SK-N-SH (cell line): ENCODE measurements around the gene TAF11. TPM values are rescaled to one million over a fixed set of nuclear protein-coding genes. Genes with fewer than 3 reads are reported as not detected.
A peak's percentile ranks its signal among the peaks of the same experiment; 100 is the strongest.

Experiments used
- CTCF ChIA-PET: fragments of 300-600, 350-600 bp; formaldehyde crosslinking; extraction: SDS; loops from one replicate; lab custom pipeline; 2021; lab: Yijun Ruan, JAX
- POLR2A ChIA-PET: fragments of 350-600 bp; sonication (Branson Sonifier 250); formaldehyde crosslinking; extraction: SDS; loops from one replicate; lab custom pipeline; 2020; ENCODE audit warnings: antibody characterized with exemption, inconsistent platforms; lab: Yijun Ruan, JAX
- DNase-seq: peaks from one replicate; pipeline ENCODE4 v3.0.0; 2012
- H2AFZ ChIP-seq: fragments of 200-600 bp; sonication (generic); 2 replicates; pipeline ENCODE4 v1.8.1; 2016; ENCODE audit warnings: antibody characterized with exemption, mild to moderate bottlenecking, low read depth
- H3F3A ChIP-seq: fragments of 200-600 bp; sonication (generic); replicated peaks from 2 replicates; pipeline ENCODE3; 2016; ENCODE audit warnings: antibody characterized with exemption, mild to moderate bottlenecking; ENCODE audit not compliant: insufficient read depth
- H3K27ac ChIP-seq, 2 experiments: fragments of 200-500 bp in 1 of 2; fragments of 200-600 bp in 1 of 2; sonication (Bioruptor generic) in 1 of 2; sonication (generic), shearing (Covaris generic) in 1 of 2; 2 replicates each; pipeline versions ENCODE4 v1.5.1 to v1.6.1; 2014 to 2016; ENCODE audit warnings: low read depth in 2 of 2, inconsistent platforms in 1 of 2, low read length in 1 of 2, mild to moderate bottlenecking in 1 of 2, mixed read lengths in 1 of 2
- H3K27me3 ChIP-seq: fragments of 200-600 bp; sonication (generic), shearing (Covaris generic); 2 replicates; pipeline ENCODE4 v1.6.1; 2016; ENCODE audit warnings: mixed run types; ENCODE audit not compliant: insufficient read depth
- H3K36me3 ChIP-seq, 2 experiments: fragments of 200-500 bp in 1 of 2; fragments of 200-600 bp in 1 of 2; sonication (Bioruptor generic) in 1 of 2; sonication (generic) in 1 of 2; replicated peaks in 1 of 2; 2 replicates each; pipeline versions ENCODE3 to v1.5.1; 2014 to 2016; ENCODE audit warnings: low read length in 1 of 2, mild to moderate bottlenecking in 1 of 2; ENCODE audit not compliant: insufficient read depth in 2 of 2, control insufficient read depth in 1 of 2
- H3K4me1 ChIP-seq, 2 experiments: fragments of 200-500 bp in 1 of 2; fragments of 200-600 bp in 1 of 2; sonication (Bioruptor generic) in 1 of 2; sonication (generic), shearing (Covaris generic) in 1 of 2; 2 replicates each; pipeline versions ENCODE4 v1.5.1 to v1.6.1; 2014 to 2016; ENCODE audit warnings: low read depth in 1 of 2, low read length in 1 of 2, mixed run types in 1 of 2; ENCODE audit not compliant: insufficient read depth in 2 of 2, control insufficient read depth in 1 of 2
- H3K4me2 ChIP-seq: fragments of 200-600 bp; sonication (generic), shearing (Covaris generic); 2 replicates; pipeline ENCODE4 v1.6.1; 2017; ENCODE audit warnings: mixed run types
- H3K4me3 ChIP-seq, 2 experiments: fragments of 200-500 bp in 1 of 2; fragments of 200-600 bp in 1 of 2; sonication (Bioruptor generic) in 1 of 2; sonication (generic), shearing (Covaris generic) in 1 of 2; 2 replicates each; pipeline versions ENCODE4 v1.5.1 to v1.8.1; 2014 to 2016; ENCODE audit warnings: low read depth in 2 of 2, inconsistent platforms in 1 of 2, low read length in 1 of 2, mild to moderate bottlenecking in 1 of 2, mixed read lengths in 1 of 2, moderate library complexity in 1 of 2
- H3K79me2 ChIP-seq: fragments of 200-600 bp; sonication (generic); 2 replicates; pipeline ENCODE4 v1.8.1; 2017; ENCODE audit warnings: mild to moderate bottlenecking; ENCODE audit not compliant: insufficient read depth
- H3K9ac ChIP-seq: fragments of 200-600 bp; sonication (generic); 2 replicates; pipeline ENCODE4 v1.6.1; 2017; ENCODE audit warnings: mixed run types
- H3K9me2 ChIP-seq: fragments of 200-600 bp; sonication (generic); 2 replicates; pipeline ENCODE4 v1.6.1; 2017; ENCODE audit warnings: mixed run types
- H3K9me3 ChIP-seq: fragments of 200-600 bp; sonication (generic); 2 replicates; pipeline ENCODE4 v1.6.1; 2017; ENCODE audit warnings: mixed run types, mild to moderate bottlenecking, moderate library complexity
- H4K20me1 ChIP-seq: fragments of 200-600 bp; sonication (generic); 2 replicates; pipeline ENCODE4 v1.6.1; 2017; ENCODE audit warnings: mild to moderate bottlenecking, mixed run types; ENCODE audit not compliant: insufficient read depth
- CHD2 ChIP-seq: fragments of 150-350 bp; IDR thresholded peaks from 2 replicates; pipeline ENCODE4 v1.6.1; 2018; ENCODE audit warnings: low read length; ENCODE audit not compliant: partially characterized antibody
- CTCF ChIP-seq: fragments of 200-600 bp; sonication (generic); IDR thresholded peaks from 2 replicates; pipeline ENCODE4 v1.6.1; 2017; ENCODE audit warnings: antibody characterized with exemption, mild to moderate bottlenecking, moderate library complexity
- FOSL2 ChIP-seq: IDR thresholded peaks from 2 replicates; pipeline ENCODE4 v1.4.0; 2012; ENCODE audit warnings: low read depth, mild to moderate bottlenecking, moderate library complexity, borderline replicate concordance
- FOXJ3 ChIP-seq: sonication (generic); formaldehyde crosslinking; IDR thresholded peaks from 2 replicates; pipeline ENCODE4 v1.5.1; 2020; ENCODE audit warnings: mild to moderate bottlenecking, missing genetic modification reagents
- GABPA ChIP-seq: IDR thresholded peaks from 2 replicates; pipeline ENCODE4 v1.4.0; 2012; ENCODE audit warnings: low read depth, mild to moderate bottlenecking
- PBX3 ChIP-seq: IDR thresholded peaks from 2 replicates; pipeline ENCODE4; 2012
- POLR2AphosphoS5 ChIP-seq: IDR thresholded peaks from 2 replicates; pipeline ENCODE4 v1.6.1; 2012; ENCODE audit warnings: low read depth, low read length
- RCOR1 ChIP-seq: fragments of 150-350 bp; IDR thresholded peaks from 2 replicates; pipeline ENCODE4 v1.6.1; 2017; ENCODE audit warnings: antibody characterized with exemption, low read length
- REST ChIP-seq: IDR thresholded peaks from 2 replicates; pipeline ENCODE4 v1.6.1; 2012; ENCODE audit warnings: mild to moderate bottlenecking, low read depth, low read length, moderate library complexity
- RXRA ChIP-seq: IDR thresholded peaks from 2 replicates; pipeline ENCODE4 v1.4.0; 2012; ENCODE audit warnings: low read depth, mild to moderate bottlenecking, borderline replicate concordance
- SIN3A ChIP-seq: IDR thresholded peaks from 2 replicates; pipeline ENCODE4 v1.6.1; 2012; ENCODE audit warnings: low read depth, mild to moderate bottlenecking, low read length, moderate library complexity, borderline replicate concordance
- SMC3 ChIP-seq: IDR thresholded peaks from 2 replicates; pipeline ENCODE4 v1.6.1; 2012; ENCODE audit warnings: low read depth, low read length, improper control_type of control experiment
- TAF1 ChIP-seq: IDR thresholded peaks from 2 replicates; pipeline ENCODE4 v1.6.1; 2012; ENCODE audit warnings: low read depth, mild to moderate bottlenecking, low read length, moderate library complexity, borderline replicate concordance
- TCF12 ChIP-seq: IDR thresholded peaks from 2 replicates; pipeline ENCODE4 v1.4.0; 2012
- USF1 ChIP-seq: IDR thresholded peaks from 2 replicates; pipeline ENCODE4 v1.4.0; 2012; ENCODE audit warnings: low read depth, borderline replicate concordance
- ZBTB33 ChIP-seq: IDR thresholded peaks from 2 replicates; pipeline ENCODE4 v1.4.0; 2012; ENCODE audit warnings: low read depth, borderline replicate concordance
- WGBS: methylation state at CpG from one replicate; pipeline ENCODE4 v1.1.6; 2017; ENCODE audit warnings: low lambda C conversion rate; 5-methylcytosine and 5-hydroxymethylcytosine counted together
- polyA plus RNA-seq, 3 experiments: library from polyadenylated mRNA; depleted of rRNA; stranded (reverse); fragments of >200 nt; gene quantifications; 2 replicates each; pipeline ENCODE4 v1.2.3, GENCODE V29; 2012

TAF11 gene
- polyA plus RNA-seq, 1 of the 3 experiments (the other 2 are of a cell fraction), result 21.8 TPM

GRCh38 chr6:34871853-34872252, 16.0 kb downstream of the TAF11 start:
- Histone ChIP-seq H3K27me3 (no peaks in the 10 kb centered on the region), H3K4me2 (no peak overlapping the region), H3F3A (no peaks in the 10 kb centered on the region), H4K20me1 (no peaks in the 10 kb centered on the region), H3K4me1 (no peaks in the 10 kb centered on the region; a peak in 1 of 4 replicates), H3K36me3 (peaks cover 26 to 67% of the 10 kb centered on the region in 2 experiments), H3K9me3 (no peaks in the 10 kb centered on the region), H3K9me2 (no peaks in the 10 kb centered on the region), H2AFZ (no peak overlapping the region), H3K9ac (no peak overlapping the region), H3K27ac (no peak overlapping the region), H3K79me2 (no peaks in the 10 kb centered on the region), H3K4me3 (no peak overlapping the region)
- no peak for DNase-seq
- TF ChIP-seq ZBTB33, result no peak
- TF ChIP-seq FOSL2, result no peak
- no peak for TF ChIP-seq TCF12
- no peak for TF ChIP-seq CHD2
- no peak for TF ChIP-seq POLR2AphosphoS5
- TF ChIP-seq REST, result no peak
- 78% methylated on average over 4 of the region's 4 CpGs for WGBS
- ChIA-PET CTCF (no interaction called here), POLR2A (no interaction called here)

GRCh38 chr6:34867484-34867883, 20.4 kb downstream of the TAF11 start:
- no peaks in the 10 kb centered on the region for H3F3A ChIP-seq
- POLR2A ChIA-PET, result no interaction called here
- TF ChIP-seq PBX3, result no peak
- TF ChIP-seq TAF1, result no peak
- no peak for TF ChIP-seq GABPA
- TF ChIP-seq CTCF, result 0 out of 2 replicates have a peak, but pooled peaks have one; percentile 10
- no peak for TF ChIP-seq RCOR1
- no peak for TF ChIP-seq USF1
- no peak for TF ChIP-seq RXRA
- TF ChIP-seq ZBTB33, result no peak
- TF ChIP-seq SIN3A, result no peak
- TF ChIP-seq FOXJ3 (CRISPR knock-in tag), result no peak
- TF ChIP-seq SMC3, result no peak

More at GRCh38 chr6:34867484-34867883, 20.4 kb downstream of the TAF11 start:
- Histone ChIP-seq H3K9me2 (no peaks in the 10 kb centered on the region), H3K79me2 (no peaks in the 10 kb centered on the region), H3K9ac (no peak overlapping the region), H4K20me1 (no peaks in the 10 kb centered on the region), H3K4me2 (no peak overlapping the region), H3K4me3 (no peak overlapping the region), H3K27ac (no peak overlapping the region), H3K36me3 (peaks cover 19 to 32% of the 10 kb centered on the region in 2 experiments), H2AFZ (no peak overlapping the region), H3K4me1 (peaks cover 0 to 2% of the 10 kb centered on the region in 2 experiments; a peak in 1 of 4 replicates), H3K27me3 (no peaks in the 10 kb centered on the region), H3K9me3 (no peaks in the 10 kb centered on the region)
- CTCF ChIA-PET, result interaction anchor here (1.3 to 1.4 kb wide), 3 partner anchors 9 to 272 kb away, joined by 3 to 6 read pairs (median 4); no protein-coding TSS in a partner anchor
- WGBS, result 100% methylated on average over 2 of the region's 3 CpGs
- DNase-seq, result no peak
